Aorta (tissue), 5 donors: ENCODE measurements around the gene CEP72. TPM values are rescaled to one million over a fixed set of nuclear protein-coding genes. Genes with fewer than 3 reads are reported as not detected.

Experiments
- ATAC-seq: fragments of 200-7000 bp; cut with Tn5 transposase; one replicate; pipeline ENCODE4 v1.9.1; 2022; ENCODE audit warnings: moderate library complexity; ENCODE audit not compliant: low FRiP score
- DNase-seq, 2 donors: peaks; one replicate each; pipeline ENCODE4 v3.0.0-alpha.2; 2020
- H3K27ac ChIP-seq, 2 donors: one replicate each; pipeline ENCODE4 v1.5.1; 2013; ENCODE audit warnings: low read length in 2 of 2, mild to moderate bottlenecking in 2 of 2, moderate library complexity in 2 of 2, control low read depth in 1 of 2, inconsistent platforms in 1 of 2, low read depth in 1 of 2
- H3K27me3 ChIP-seq, 2 donors: one replicate each; pipeline ENCODE4 v1.6.1; 2013; ENCODE audit warnings: control low read depth in 1 of 2, low read length in 1 of 2, mild to moderate bottlenecking in 1 of 2, moderate library complexity in 1 of 2; ENCODE audit not compliant: insufficient read depth in 2 of 2, control insufficient read depth in 1 of 2
- H3K36me3 ChIP-seq, 2 donors: one replicate each; pipeline ENCODE4 v1.6.1; 2013; ENCODE audit warnings: control low read depth in 1 of 2, low read length in 1 of 2, mild to moderate bottlenecking in 1 of 2; ENCODE audit not compliant: insufficient read depth in 2 of 2, control insufficient read depth in 1 of 2
- H3K4me1 ChIP-seq, 2 donors: one replicate each; pipeline ENCODE4 v1.6.1; 2013; ENCODE audit warnings: low read length in 2 of 2, control low read depth in 1 of 2, mild to moderate bottlenecking in 1 of 2, moderate library complexity in 1 of 2; ENCODE audit not compliant: insufficient read depth in 2 of 2, control insufficient read depth in 1 of 2
- H3K4me3 ChIP-seq, 2 donors: one replicate each; pipeline ENCODE4 v1.5.1; 2013; ENCODE audit warnings: low read length in 2 of 2, control low read depth in 1 of 2, mild to moderate bottlenecking in 1 of 2
- H3K9me3 ChIP-seq: one replicate; pipeline ENCODE4 v1.6.1; 2013; ENCODE audit warnings: mild to moderate bottlenecking, low read length; ENCODE audit not compliant: control insufficient read depth
- WGBS, 2 donors: extraction: QIAGEN DNeasy Blood & Tissue Kit; methylation state at CpG; one replicate each; pipeline ENCODE4 v1.1.7; 2013; 5-methylcytosine and 5-hydroxymethylcytosine counted together
- intact Hi-C, 2 donors: fragments of 100-400 bp; cut with DNase I; formaldehyde crosslinking; loops; one replicate each; pipeline versions ENCODE4 v1.14.2 to v1.15.0; 2022
- polyA plus RNA-seq, 2 donors: library from polyadenylated mRNA; stranded (reverse); fragments of 200-250 nt; gene quantifications; one replicate each; pipeline ENCODE4 v1.2.3, GENCODE V29; 2013
- total RNA-seq, 2 donors: library from RNA; stranded (reverse); fragmentation: NEBNext Ultra II Directional; extraction: Animal tissue kit (Norgen Biotek cat#: 25700); gene quantifications; one replicate each; pipeline ENCODE4 v1.2.1, GENCODE V29; 2021
- donor health status: healthy with polysubstance abuse.
- donor health status: Bipolar disorder and iron deficiency.
- donor health status: DM: no; HTN: no; CAD: no.
- donor health status: DM: no; HTN: no; CAD: no.
- donor health status: DM: yes; HTN: yes; CAD: no.

The CEP72 gene
- total and polyA plus RNA-seq, 4 donors = 0.82 to 6.5 (median 2.2) TPM; not detected in 1

- H3K27ac ChIP-seq = no peak overlapping the region
- no peaks in the 10 kb centered on the region for H3K27me3 ChIP-seq
- WGBS, 2 donors = 67 to 68% methylated on average over 20 to 21 of the region's 21 CpGs
- ATAC-seq (no peak), DNase-seq (peak in 1 of 2 donors; percentile 62)
- no peaks in the 10 kb centered on the region for H3K36me3 ChIP-seq
- H3K4me3 ChIP-seq = no peak overlapping the region
- intact Hi-C loops = no loop called here
- no peaks in the 10 kb centered on the region for H3K9me3 ChIP-seq
- H3K4me1 ChIP-seq = no peaks in the 10 kb centered on the region
Observed at GRCh38 chr5:606526-607399, 5.4 kb upstream of the CEP72 start.

GRCh38 chr5:607541-608428, 4.4 kb upstream of the CEP72 start:
- 81 to 86% methylated on average over 37 of the region's 37 CpGs for WGBS, 2 donors
- H3K36me3 ChIP-seq = no peaks in the 10 kb centered on the region
- H3K9me3 ChIP-seq = no peaks in the 10 kb centered on the region
- H3K27me3 ChIP-seq = no peaks in the 10 kb centered on the region
- ATAC-seq (no peak), DNase-seq (peak in 1 of 2 donors; percentile 56)
- no peaks in the 10 kb centered on the region for H3K4me1 ChIP-seq
- H3K4me3 ChIP-seq = no peak overlapping the region
- no peak overlapping the region for H3K27ac ChIP-seq
- intact Hi-C loops = no loop called here

GRCh38 chr5:608429-609370, 3.4 kb upstream of the CEP72 start:
- H3K9me3 ChIP-seq = no peaks in the 10 kb centered on the region
- no peaks in the 10 kb centered on the region for H3K36me3 ChIP-seq
- ATAC-seq (no peak), DNase-seq (peak in 1 of 2 donors; percentile 55)
- no peaks in the 10 kb centered on the region for H3K27me3 ChIP-seq
- H3K4me1 ChIP-seq = no peaks in the 10 kb centered on the region
- no peak overlapping the region for H3K4me3 ChIP-seq
- intact Hi-C loops = no loop called here
- no peak overlapping the region for H3K27ac ChIP-seq
- 76 to 84% methylated on average over 31 of the region's 31 CpGs for WGBS, 2 donors

- Histone ChIP-seq H3K27ac (no peak overlapping the region), H3K27me3 (no peaks in the 10 kb centered on the region), H3K4me3 (no peak overlapping the region), H3K4me1 (no peaks in the 10 kb centered on the region), H3K36me3 (no peaks in the 10 kb centered on the region), H3K9me3 (no peaks in the 10 kb centered on the region)
- WGBS, 2 donors = 85 to 94% methylated on average over 5 of the region's 5 CpGs
- intact Hi-C loops = no loop called here
- ATAC-seq = no peak
- peak in 1 of 2 donors; percentile 19 for DNase-seq
Observed at GRCh38 chr5:609506-609905, 2.6 kb upstream of the CEP72 start.

GRCh38 chr5:610011-610743, 2.0 kb upstream of the CEP72 start:
- ATAC-seq (no peak), DNase-seq (peak in 1 of 2 donors; percentile 72)

GRCh38 chr5:610744-611730, 1.1 kb upstream of the CEP72 start:
- no peak overlapping the region for H3K27ac ChIP-seq
- ATAC-seq = no peak
- intact Hi-C loops = loop anchor here in 1 of 2 donors (5.0 to 10.0 kb wide), 3 partner anchors 136 to 281 kb away; partner anchors contain the start of genes BRD9, EXOC3 and TRIP13

More at GRCh38 chr5:610011-610743, 2.0 kb upstream of the CEP72 start:
- H3K27ac ChIP-seq = no peak overlapping the region
- no peaks in the 10 kb centered on the region for H3K36me3 ChIP-seq
- no peak overlapping the region for H3K4me3 ChIP-seq
- H3K4me1 ChIP-seq = no peaks in the 10 kb centered on the region
- no peaks in the 10 kb centered on the region for H3K9me3 ChIP-seq
- intact Hi-C loops = loop anchor here in 1 of 2 donors (5.0 to 10.0 kb wide), 3 partner anchors 135 to 282 kb away; partner anchors contain the start of genes BRD9, EXOC3 and TRIP13
- H3K27me3 ChIP-seq = no peaks in the 10 kb centered on the region
- WGBS, 2 donors = 87 to 89% methylated on average over 9 of the region's 9 CpGs

More at GRCh38 chr5:610744-611730, 1.1 kb upstream of the CEP72 start:
- DNase-seq = peak in 1 of 2 donors; percentile 17
- H3K4me1 ChIP-seq = no peaks in the 10 kb centered on the region
- H3K9me3 ChIP-seq = no peaks in the 10 kb centered on the region
- no peak overlapping the region for H3K4me3 ChIP-seq
- 49 to 50% methylated on average over 11 of the region's 11 CpGs for WGBS, 2 donors
- H3K36me3 ChIP-seq = no peaks in the 10 kb centered on the region
- no peaks in the 10 kb centered on the region for H3K27me3 ChIP-seq
